Upper lobe of right lung (tissue), 1 donor: Measurements from ENCODE around the gene PLSCR2. TPM values are rescaled to one million over a fixed set of nuclear protein-coding genes. Genes with fewer than 3 reads are reported as not detected.
"Not testable (repeated sequence)": the region's sequence is repeated elsewhere in the genome, so short reads cannot be mapped to it uniquely, and the experiment has no call there.

Experiments used
- ATAC-seq: fragments of 200-7000 bp; cut with Tn5 transposase; one replicate; pipeline ENCODE4 v1.9.1; 2020; ENCODE audit warnings: mild to moderate bottlenecking, moderate library complexity
- DNase-seq: peaks from one replicate; pipeline ENCODE4 v3.0.0-alpha.2; 2020
- H3K27ac ChIP-seq: fragments of 200-600 bp; one replicate; pipeline ENCODE4 v1.8.0; 2022
- H3K27me3 ChIP-seq: fragments of 200-600 bp; one replicate; pipeline ENCODE4 v1.8.0; 2022; ENCODE audit warnings: mild to moderate bottlenecking
- H3K36me3 ChIP-seq: fragments of 200-600 bp; one replicate; pipeline ENCODE4 v1.8.0; 2022
- H3K4me1 ChIP-seq: fragments of 200-600 bp; one replicate; pipeline ENCODE4 v1.8.0; 2022
- H3K4me3 ChIP-seq: fragments of 200-600 bp; one replicate; pipeline ENCODE4 v1.8.0; 2022; ENCODE audit warnings: mild to moderate bottlenecking
- H3K9me3 ChIP-seq: fragments of 200-600 bp; one replicate; pipeline ENCODE4 v1.8.0; 2022
- intact Hi-C: fragments of 100-400 bp; cut with DNase I; formaldehyde crosslinking; loops from one replicate; pipeline ENCODE4 v1.11.0; 2022
- total RNA-seq: library from RNA; stranded (reverse); fragmentation: NEBNext Ultra II Directional; extraction: Animal tissue kit (Norgen Biotek cat#: 25700); gene quantifications from one replicate; pipeline ENCODE4 v1.2.1, GENCODE V29; 2021
- TF ChIP-seq, protein P1 (sequence below): fragments of 200-600 bp; IDR thresholded peaks from one replicate; pipeline ENCODE4 v1.8.0; 2022; ENCODE audit warnings: antibody characterized with exemption
- donor health status: DM: no; HTN: yes; CAD: no; lungs with severe emphysema.

The PLSCR2 gene
- total RNA-seq, 1 donor from 2014 or later = not detected

DNA sequence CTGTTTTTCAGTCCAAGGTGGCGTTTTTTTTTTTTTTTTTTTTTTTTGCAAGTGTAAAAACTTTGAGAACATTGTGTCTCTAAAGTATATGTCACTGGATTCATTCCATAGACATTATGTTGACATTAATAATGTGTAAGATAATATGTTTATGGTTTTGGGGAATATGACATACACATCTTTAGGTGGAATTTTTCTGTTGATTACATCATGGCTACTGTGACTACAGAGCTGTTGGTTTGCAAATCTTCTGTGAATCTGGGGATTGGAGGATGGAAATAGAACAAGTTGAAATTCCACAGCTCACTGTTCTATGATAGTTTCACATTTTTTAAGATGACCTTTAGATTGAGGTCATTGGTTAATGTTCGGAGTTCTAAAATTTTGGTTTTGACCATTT, 24.4 kb upstream of the PLSCR2 start:
- Histone ChIP-seq H3K27me3 (no peaks in the 10 kb centered on the region), H3K9me3 (no peaks in the 10 kb centered on the region), H3K36me3 (no peaks in the 10 kb centered on the region), H3K4me1 (no peaks in the 10 kb centered on the region), H3K4me3 (no peak overlapping the region), H3K27ac (no peak overlapping the region)
- no peak for DNase-seq
- intact Hi-C loops = no loop called here
- no peak for ATAC-seq
- TF ChIP-seq, protein P1, sequence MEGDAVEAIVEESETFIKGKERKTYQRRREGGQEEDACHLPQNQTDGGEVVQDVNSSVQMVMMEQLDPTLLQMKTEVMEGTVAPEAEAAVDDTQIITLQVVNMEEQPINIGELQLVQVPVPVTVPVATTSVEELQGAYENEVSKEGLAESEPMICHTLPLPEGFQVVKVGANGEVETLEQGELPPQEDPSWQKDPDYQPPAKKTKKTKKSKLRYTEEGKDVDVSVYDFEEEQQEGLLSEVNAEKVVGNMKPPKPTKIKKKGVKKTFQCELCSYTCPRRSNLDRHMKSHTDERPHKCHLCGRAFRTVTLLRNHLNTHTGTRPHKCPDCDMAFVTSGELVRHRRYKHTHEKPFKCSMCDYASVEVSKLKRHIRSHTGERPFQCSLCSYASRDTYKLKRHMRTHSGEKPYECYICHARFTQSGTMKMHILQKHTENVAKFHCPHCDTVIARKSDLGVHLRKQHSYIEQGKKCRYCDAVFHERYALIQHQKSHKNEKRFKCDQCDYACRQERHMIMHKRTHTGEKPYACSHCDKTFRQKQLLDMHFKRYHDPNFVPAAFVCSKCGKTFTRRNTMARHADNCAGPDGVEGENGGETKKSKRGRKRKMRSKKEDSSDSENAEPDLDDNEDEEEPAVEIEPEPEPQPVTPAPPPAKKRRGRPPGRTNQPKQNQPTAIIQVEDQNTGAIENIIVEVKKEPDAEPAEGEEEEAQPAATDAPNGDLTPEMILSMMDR = no peak

DNA sequence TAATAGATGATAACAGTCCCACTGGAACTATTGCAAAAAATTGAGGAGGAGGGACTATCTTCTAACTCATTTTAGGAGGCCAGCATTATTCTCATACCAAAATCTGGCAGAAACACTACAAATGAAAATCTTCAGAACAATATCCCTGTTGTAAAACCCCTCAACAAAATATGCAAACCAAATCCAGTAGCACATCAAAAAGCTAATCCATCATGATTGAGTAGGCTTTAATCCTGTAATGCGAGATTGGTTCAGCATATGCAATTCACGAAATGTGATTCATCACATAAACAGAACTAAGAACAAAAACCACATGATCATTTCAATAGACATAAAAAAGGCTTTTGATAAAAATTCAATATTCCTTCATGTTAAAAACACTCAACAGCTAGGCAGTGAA, 23.9 kb upstream of the PLSCR2 start:
- Histone ChIP-seq H3K4me1 (no peaks in the 10 kb centered on the region), H3K4me3 (no peak overlapping the region), H3K27ac (no peak overlapping the region), H3K36me3 (no peaks in the 10 kb centered on the region), H3K27me3 (no peaks in the 10 kb centered on the region), H3K9me3 (no peaks in the 10 kb centered on the region)
- ATAC-seq (no peak), DNase-seq (no peak)
- intact Hi-C loops = no loop called here
- TF ChIP-seq, protein P1 = no peak

DNA sequence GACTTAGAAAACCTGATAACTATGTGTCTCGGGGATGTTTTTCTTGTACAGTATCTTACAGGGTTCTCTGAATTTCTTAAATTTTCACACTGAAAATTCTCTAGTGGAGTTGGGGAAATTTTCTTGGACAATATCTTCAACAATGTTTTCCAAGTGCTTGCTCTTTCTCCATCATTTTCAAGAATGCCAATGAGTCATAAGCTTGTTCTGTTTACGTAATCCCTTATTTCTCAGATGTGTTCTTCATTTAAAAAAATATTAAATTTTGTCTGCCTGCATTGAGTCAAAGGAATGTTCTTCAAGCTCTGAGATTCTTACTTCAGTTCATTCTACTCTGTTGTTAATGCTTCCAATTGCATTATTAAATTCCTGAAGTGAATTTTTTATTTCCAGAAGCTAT, 21.9 kb upstream of the PLSCR2 start:
- TF ChIP-seq, protein P1 = no peak
- Histone ChIP-seq H3K27me3 (no peaks in the 10 kb centered on the region), H3K9me3 (no peaks in the 10 kb centered on the region), H3K4me3 (no peak overlapping the region), H3K36me3 (no peaks in the 10 kb centered on the region), H3K4me1 (no peaks in the 10 kb centered on the region), H3K27ac (no peak overlapping the region)
- intact Hi-C loops = no loop called here
- ATAC-seq (no peak), DNase-seq (no peak)

DNA sequence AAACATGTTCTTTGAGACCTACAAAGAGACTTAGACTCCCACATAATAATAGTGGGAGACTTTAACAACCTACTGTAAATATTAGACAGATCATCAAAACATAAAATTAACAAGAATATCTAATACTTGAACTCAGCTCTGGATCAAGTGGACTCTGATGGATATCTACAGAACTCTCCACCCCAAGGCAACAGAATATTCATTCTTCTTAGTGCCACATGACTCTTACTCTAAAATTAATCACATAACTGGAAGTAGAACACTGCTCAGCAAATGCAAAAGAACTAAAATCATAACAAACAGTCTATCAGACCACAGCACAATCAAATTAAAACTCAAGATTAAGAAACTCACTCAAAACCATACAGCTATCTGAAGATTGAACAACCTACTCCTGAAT, 15.9 kb upstream of the PLSCR2 start:
- ATAC-seq = no peak
- TF ChIP-seq, protein P1 = no peak
- no peaks in the 10 kb centered on the region for H3K9me3 ChIP-seq
- H3K27me3 ChIP-seq = no peaks in the 10 kb centered on the region
- H3K4me1 ChIP-seq = no peaks in the 10 kb centered on the region
- H3K4me3 ChIP-seq = no peak overlapping the region
- no peak for DNase-seq
- intact Hi-C loops = no loop called here
- no peak overlapping the region for H3K27ac ChIP-seq
- H3K36me3 ChIP-seq = no peaks in the 10 kb centered on the region

DNA sequence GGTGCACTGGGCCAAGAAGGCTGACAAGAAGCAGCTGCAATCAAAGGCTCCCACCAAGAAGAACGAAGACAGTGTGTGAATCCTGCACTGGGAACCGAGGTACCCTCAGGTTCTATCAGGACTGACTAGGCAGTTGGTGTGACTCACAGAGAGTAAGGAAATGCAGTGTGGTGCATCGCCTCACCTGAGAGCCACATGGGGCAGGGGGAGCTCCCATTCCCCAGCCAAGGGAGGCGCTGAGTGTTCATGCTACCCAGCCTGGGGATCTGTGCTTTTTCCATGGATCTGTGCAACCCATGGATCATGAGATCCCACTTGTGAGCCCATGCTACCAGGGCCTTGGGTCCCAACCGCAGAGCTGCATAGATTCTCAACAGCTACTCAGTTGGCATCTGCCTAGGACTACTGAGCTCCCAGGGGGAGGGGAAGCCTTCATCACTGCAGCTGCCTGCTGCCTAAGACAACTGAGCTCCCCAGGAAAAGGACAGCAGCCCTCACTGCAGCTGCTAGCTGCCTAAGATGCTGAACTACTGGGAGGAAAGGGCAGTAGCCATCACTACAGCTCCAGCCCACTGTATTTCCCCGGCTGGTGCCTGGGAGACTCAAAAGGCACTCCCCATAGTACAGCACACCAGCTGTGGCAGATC, 6.9 kb upstream of the PLSCR2 start:
- no peak overlapping the region for H3K27ac ChIP-seq
- no peak overlapping the region for H3K4me3 ChIP-seq
- H3K36me3 ChIP-seq = no peaks in the 10 kb centered on the region
- H3K9me3 ChIP-seq = no peaks in the 10 kb centered on the region
- H3K4me1 ChIP-seq = no peaks in the 10 kb centered on the region
- intact Hi-C loops = no loop called here
- TF ChIP-seq, protein P1 = no peak
- peaks cover 6% of the 10 kb centered on the region for H3K27me3 ChIP-seq
- DNase-seq (no peak), ATAC-seq (no peak)

DNA sequence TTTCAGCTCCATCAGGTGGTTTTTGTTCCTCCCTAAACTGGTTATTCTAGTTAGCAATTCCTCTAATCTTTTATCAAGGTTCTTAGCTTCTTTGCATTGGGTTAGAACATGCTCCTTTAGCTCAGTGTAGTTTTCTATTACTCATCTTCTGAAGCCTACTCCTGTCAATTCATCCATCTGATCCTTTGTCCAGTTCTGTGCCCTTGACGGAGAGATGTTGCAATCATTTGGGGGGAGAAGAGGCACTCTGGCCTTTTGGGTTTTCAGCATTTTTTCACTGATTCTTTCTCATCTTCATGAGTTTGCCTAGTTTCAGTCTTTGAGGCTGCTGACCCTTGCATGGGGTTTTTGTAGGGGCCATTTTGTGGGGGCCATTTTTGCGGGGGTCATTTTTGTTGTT, 5.6 kb upstream of the PLSCR2 start:
- H3K36me3 ChIP-seq, H3K27ac ChIP-seq, H3K27me3 ChIP-seq, intact Hi-C loops, H3K4me3 ChIP-seq, ATAC-seq, H3K4me1 ChIP-seq, H3K9me3 ChIP-seq, DNase-seq: not testable (repeated sequence)
